Measurements from ENCODE around the gene FCHSD2.

The FCHSD2 gene

GRCh38 chr11:73186886-73187285, 44.8 kb upstream of the FCHSD2 start:
- no peak for TF ChIP-seq CTCF (IDR thresholded peaks at IDR 0.05; ENCODE audit: extremely low read depth, missing control alignments)

GRCh38 chr11:73186294-73186850, 44.3 kb upstream of the FCHSD2 start:
- no peak for TF ChIP-seq CTCF (IDR thresholded peaks at IDR 0.05; ENCODE audit: extremely low read depth, missing control alignments)

More at GRCh38 chr11:73186886-73187285, 44.8 kb upstream of the FCHSD2 start:
- DNase-seq (ENCODE audit: low spot score), result no peak

DNA sequence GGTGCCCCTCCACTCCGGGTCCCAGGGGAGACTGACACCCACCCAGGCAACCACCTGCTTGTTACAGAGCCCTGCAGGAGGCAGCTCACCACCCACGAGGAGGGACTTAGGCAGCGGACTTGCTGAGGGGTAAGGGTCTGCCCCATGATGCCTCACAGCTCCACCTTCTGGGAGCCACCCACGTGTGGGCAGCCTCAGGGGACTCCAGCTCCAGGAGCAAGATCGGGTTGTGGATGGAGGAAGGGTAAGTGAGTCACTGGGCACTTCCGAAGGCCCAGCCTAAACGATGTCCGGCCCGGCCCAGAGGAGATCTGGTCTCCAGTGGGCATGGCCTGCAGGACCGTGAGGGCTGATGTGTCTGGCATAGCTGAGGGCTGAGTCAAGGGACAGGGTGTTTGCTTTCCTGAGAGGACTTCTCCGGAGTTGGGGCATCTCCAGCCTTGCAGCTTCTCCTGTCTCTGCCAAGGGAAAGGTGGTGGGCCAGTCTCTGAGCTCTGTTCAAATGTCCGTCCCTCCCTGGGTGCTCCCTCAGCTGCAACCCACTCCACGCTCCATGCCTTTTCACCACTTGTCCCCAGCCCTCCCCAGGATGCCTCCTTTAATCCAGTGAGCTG, 43.7 kb upstream of the FCHSD2 start:
- TF ChIP-seq CTCF (IDR thresholded peaks at IDR 0.05; ENCODE audit: extremely low read depth, missing control alignments), result no peak
- no peak for DNase-seq (ENCODE audit: low spot score)

More at GRCh38 chr11:73186294-73186850, 44.3 kb upstream of the FCHSD2 start:
- DNase-seq (ENCODE audit: low spot score), result no peak

DNA sequence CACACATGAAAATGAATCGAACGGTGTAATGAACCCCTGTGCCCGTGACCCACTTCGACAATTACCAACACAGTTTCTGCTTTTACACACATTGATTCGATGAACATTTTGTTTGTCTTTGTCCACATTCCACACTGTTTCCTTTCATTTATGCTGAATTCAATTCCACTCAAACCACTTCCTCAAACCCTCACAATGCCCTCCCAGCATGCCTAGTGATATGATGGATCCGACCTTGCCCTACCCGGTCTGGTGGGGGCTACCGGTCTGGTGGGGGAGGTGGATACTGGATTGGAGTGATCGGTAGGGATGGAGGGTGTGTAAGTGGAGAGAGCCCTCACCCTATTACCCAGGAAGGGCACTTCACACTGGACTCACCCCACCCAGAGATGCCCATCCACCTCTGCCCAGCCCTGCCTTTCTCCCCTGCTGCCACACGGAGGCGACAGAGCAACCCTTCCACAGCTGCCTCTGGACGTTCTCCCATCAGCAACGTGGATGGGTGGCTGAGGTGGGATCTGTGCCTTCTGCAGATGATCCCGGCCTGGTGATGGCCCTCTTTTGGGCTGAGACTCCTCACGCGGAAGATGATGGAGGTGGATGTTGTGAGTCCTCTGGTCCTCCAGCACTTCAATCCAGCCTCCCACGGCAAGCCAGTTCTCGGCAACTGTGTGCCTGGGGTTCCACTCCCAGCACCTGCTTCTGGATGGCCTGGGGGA, 43.0 kb upstream of the FCHSD2 start:
- TF ChIP-seq CTCF (IDR thresholded peaks at IDR 0.05; ENCODE audit: extremely low read depth, missing control alignments), result peak; percentile 97
- DNase-seq (ENCODE audit: low spot score), result peak; percentile 66

DNA sequence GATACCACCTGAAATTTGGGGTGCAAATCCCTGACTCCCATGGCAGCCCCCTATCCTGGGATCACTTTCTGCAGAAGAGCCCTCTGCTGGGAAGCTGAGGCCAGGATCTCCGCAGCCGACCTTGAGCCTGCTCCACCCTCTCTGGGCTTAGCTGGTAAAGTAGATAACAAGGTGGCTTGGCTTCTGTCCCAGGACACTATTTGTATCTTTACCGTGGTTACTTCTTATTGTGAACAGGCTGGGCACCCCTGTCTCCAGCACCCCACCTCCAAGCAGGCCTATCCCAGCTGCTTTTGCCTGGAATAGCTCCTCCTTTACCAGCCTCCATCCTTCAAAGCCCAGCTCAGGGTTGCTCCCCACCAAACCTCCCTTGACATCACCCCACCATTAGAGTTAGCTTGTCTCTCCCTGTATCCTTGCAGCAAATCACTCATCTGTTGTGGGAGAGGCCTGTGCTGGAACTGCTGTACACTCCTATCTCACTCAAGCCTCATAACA, 40.8 kb upstream of the FCHSD2 start:
- DNase-seq (ENCODE audit: low spot score), result no peak
- no peak for TF ChIP-seq CTCF (IDR thresholded peaks at IDR 0.05; ENCODE audit: extremely low read depth, missing control alignments)

DNA sequence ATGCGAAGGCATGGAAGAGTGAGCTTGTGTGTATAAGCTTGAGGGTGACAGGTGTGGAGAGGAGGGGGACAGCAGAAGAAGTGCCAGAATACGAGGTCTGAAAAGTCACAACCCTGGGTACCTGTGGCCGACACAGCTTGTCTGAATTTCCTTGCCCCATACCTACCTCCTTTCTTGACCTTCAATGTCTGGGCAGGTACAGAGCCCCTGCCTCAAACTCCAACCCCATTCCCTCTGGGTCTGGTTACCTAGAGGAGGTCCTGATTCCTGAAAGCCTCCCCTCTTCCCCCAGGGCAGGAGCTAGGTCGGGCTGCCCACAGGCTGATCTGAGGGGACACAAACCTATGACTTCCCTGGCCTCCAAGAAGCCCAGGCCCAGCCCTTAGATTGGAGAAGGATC, 36.6 kb upstream of the FCHSD2 start:
- DNase-seq (ENCODE audit: low spot score), result no peak
- TF ChIP-seq CTCF (IDR thresholded peaks at IDR 0.05; ENCODE audit: extremely low read depth, missing control alignments), result no peak

All from GM20000 (cell line).